Aorta (tissue), 5 donors: ENCODE measurements around the gene AKT1. TPM values are rescaled to one million over a fixed set of nuclear protein-coding genes. Genes with fewer than 3 reads are reported as not detected.

Source experiments
- ATAC-seq: fragments of 200-7000 bp; cut with Tn5 transposase; one replicate; pipeline ENCODE4 v1.9.1; 2022; ENCODE audit warnings: moderate library complexity; ENCODE audit not compliant: low FRiP score
- DNase-seq, 2 donors: peaks; one replicate each; pipeline ENCODE4 v3.0.0-alpha.2; 2020
- H3K27ac ChIP-seq, 2 donors: one replicate each; pipeline ENCODE4 v1.5.1; 2013; ENCODE audit warnings: low read length in 2 of 2, mild to moderate bottlenecking in 2 of 2, moderate library complexity in 2 of 2, control low read depth in 1 of 2, inconsistent platforms in 1 of 2, low read depth in 1 of 2
- H3K27me3 ChIP-seq, 2 donors: one replicate each; pipeline ENCODE4 v1.6.1; 2013; ENCODE audit warnings: control low read depth in 1 of 2, low read length in 1 of 2, mild to moderate bottlenecking in 1 of 2, moderate library complexity in 1 of 2; ENCODE audit not compliant: insufficient read depth in 2 of 2, control insufficient read depth in 1 of 2
- H3K36me3 ChIP-seq, 2 donors: one replicate each; pipeline ENCODE4 v1.6.1; 2013; ENCODE audit warnings: control low read depth in 1 of 2, low read length in 1 of 2, mild to moderate bottlenecking in 1 of 2; ENCODE audit not compliant: insufficient read depth in 2 of 2, control insufficient read depth in 1 of 2
- H3K4me1 ChIP-seq, 2 donors: one replicate each; pipeline ENCODE4 v1.6.1; 2013; ENCODE audit warnings: low read length in 2 of 2, control low read depth in 1 of 2, mild to moderate bottlenecking in 1 of 2, moderate library complexity in 1 of 2; ENCODE audit not compliant: insufficient read depth in 2 of 2, control insufficient read depth in 1 of 2
- H3K4me3 ChIP-seq, 2 donors: one replicate each; pipeline ENCODE4 v1.5.1; 2013; ENCODE audit warnings: low read length in 2 of 2, control low read depth in 1 of 2, mild to moderate bottlenecking in 1 of 2
- H3K9me3 ChIP-seq: one replicate; pipeline ENCODE4 v1.6.1; 2013; ENCODE audit warnings: mild to moderate bottlenecking, low read length; ENCODE audit not compliant: control insufficient read depth
- WGBS, 2 donors: extraction: QIAGEN DNeasy Blood & Tissue Kit; methylation state at CpG; one replicate each; pipeline ENCODE4 v1.1.7; 2013; 5-methylcytosine and 5-hydroxymethylcytosine counted together
- intact Hi-C, 2 donors: fragments of 100-400 bp; cut with DNase I; formaldehyde crosslinking; loops; one replicate each; pipeline versions ENCODE4 v1.14.2 to v1.15.0; 2022
- polyA plus RNA-seq, 2 donors: library from polyadenylated mRNA; stranded (reverse); fragments of 200-250 nt; gene quantifications; one replicate each; pipeline ENCODE4 v1.2.3, GENCODE V29; 2013
- total RNA-seq, 2 donors: library from RNA; stranded (reverse); fragmentation: NEBNext Ultra II Directional; extraction: Animal tissue kit (Norgen Biotek cat#: 25700); gene quantifications; one replicate each; pipeline ENCODE4 v1.2.1, GENCODE V29; 2021
- donor health status: healthy with polysubstance abuse.
- donor health status: Bipolar disorder and iron deficiency.
- donor health status: DM: no; HTN: no; CAD: no.
- donor health status: DM: no; HTN: no; CAD: no.
- donor health status: DM: yes; HTN: yes; CAD: no.

The AKT1 gene
- total and polyA plus RNA-seq, 4 donors: 93.2 to 154 (median 121) TPM

GRCh38 chr14:104810316-104810715, 14.8 kb upstream of the AKT1 start:
- intact Hi-C loops: no loop called here
- ATAC-seq: no peak
- 87 to 92% methylated on average over 11 of the region's 11 CpGs for WGBS, 2 donors

GRCh38 chr14:104808456-104808855, 12.9 kb upstream of the AKT1 start:
- Histone ChIP-seq H3K27ac (no peak overlapping the region), H3K9me3 (no peaks in the 10 kb centered on the region), H3K36me3 (no peaks in the 10 kb centered on the region), H3K27me3 (no peaks in the 10 kb centered on the region), H3K4me3 (no peak overlapping the region), H3K4me1 (no peaks in the 10 kb centered on the region)
- WGBS, 2 donors: 76 to 81% methylated on average over 6 of the region's 6 CpGs
- intact Hi-C loops: no loop called here
- no peak for ATAC-seq
- DNase-seq: no peak

More at GRCh38 chr14:104810316-104810715, 14.8 kb upstream of the AKT1 start:
- no peak overlapping the region for H3K27ac ChIP-seq
- H3K4me3 ChIP-seq: no peak overlapping the region
- H3K36me3 ChIP-seq: no peaks in the 10 kb centered on the region
- no peaks in the 10 kb centered on the region for H3K27me3 ChIP-seq
- H3K9me3 ChIP-seq: no peaks in the 10 kb centered on the region
- H3K4me1 ChIP-seq: no peaks in the 10 kb centered on the region
- DNase-seq: no peak

- Histone ChIP-seq H3K4me3 (no peak overlapping the region), H3K36me3 (no peaks in the 10 kb centered on the region), H3K4me1 (no peaks in the 10 kb centered on the region), H3K9me3 (no peaks in the 10 kb centered on the region), H3K27ac (no peak overlapping the region), H3K27me3 (no peaks in the 10 kb centered on the region)
- intact Hi-C loops: no loop called here
- DNase-seq (no peak), ATAC-seq (no peak)
- 90 to 91% methylated on average over 10 of the region's 10 CpGs for WGBS, 2 donors
These were observed 11.3 kb upstream of the AKT1 start for GRCh38 chr14:104806625-104807465.

- Histone ChIP-seq H3K9me3 (no peaks in the 10 kb centered on the region), H3K27ac (no peak overlapping the region), H3K27me3 (no peaks in the 10 kb centered on the region), H3K4me1 (no peaks in the 10 kb centered on the region), H3K36me3 (no peaks in the 10 kb centered on the region), H3K4me3 (no peak overlapping the region)
- DNase-seq: peak in 1 of 2 donors; percentile 40
- WGBS, 2 donors: 84 to 88% methylated on average over 14 of the region's 14 CpGs
- intact Hi-C loops: no loop called here
- ATAC-seq: no peak
These were observed 10.5 kb upstream of the AKT1 start for GRCh38 chr14:104805941-104806624.

DNA sequence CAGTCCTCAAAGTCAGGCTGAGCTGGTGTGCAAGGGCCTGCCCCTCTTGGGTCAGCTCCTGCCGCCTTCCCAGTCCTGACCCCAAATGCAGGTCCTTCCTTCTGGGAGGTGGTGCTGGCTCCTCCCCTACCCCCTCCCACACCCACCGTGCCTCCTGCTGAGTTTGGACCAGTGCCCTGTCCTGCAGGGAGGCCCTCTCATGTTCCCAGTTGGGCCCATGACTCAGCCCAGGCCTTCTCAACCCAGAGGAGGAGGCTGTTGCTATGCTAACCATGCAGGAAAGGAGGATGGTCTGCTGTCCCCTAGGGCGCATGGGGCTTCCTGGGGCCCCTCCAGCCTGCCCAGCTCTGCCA, 9.8 kb upstream of the AKT1 start:
- H3K27ac ChIP-seq: no peak overlapping the region
- no peaks in the 10 kb centered on the region for H3K4me1 ChIP-seq
- H3K4me3 ChIP-seq: no peak overlapping the region
- ATAC-seq: no peak
- H3K36me3 ChIP-seq: no peaks in the 10 kb centered on the region
- DNase-seq: peak in 1 of 2 donors; percentile 66
- intact Hi-C loops: no loop called here
- WGBS, 2 donors: 49 to 53% methylated on average over 3 of the region's 3 CpGs
- no peaks in the 10 kb centered on the region for H3K9me3 ChIP-seq
- no peaks in the 10 kb centered on the region for H3K27me3 ChIP-seq

DNA sequence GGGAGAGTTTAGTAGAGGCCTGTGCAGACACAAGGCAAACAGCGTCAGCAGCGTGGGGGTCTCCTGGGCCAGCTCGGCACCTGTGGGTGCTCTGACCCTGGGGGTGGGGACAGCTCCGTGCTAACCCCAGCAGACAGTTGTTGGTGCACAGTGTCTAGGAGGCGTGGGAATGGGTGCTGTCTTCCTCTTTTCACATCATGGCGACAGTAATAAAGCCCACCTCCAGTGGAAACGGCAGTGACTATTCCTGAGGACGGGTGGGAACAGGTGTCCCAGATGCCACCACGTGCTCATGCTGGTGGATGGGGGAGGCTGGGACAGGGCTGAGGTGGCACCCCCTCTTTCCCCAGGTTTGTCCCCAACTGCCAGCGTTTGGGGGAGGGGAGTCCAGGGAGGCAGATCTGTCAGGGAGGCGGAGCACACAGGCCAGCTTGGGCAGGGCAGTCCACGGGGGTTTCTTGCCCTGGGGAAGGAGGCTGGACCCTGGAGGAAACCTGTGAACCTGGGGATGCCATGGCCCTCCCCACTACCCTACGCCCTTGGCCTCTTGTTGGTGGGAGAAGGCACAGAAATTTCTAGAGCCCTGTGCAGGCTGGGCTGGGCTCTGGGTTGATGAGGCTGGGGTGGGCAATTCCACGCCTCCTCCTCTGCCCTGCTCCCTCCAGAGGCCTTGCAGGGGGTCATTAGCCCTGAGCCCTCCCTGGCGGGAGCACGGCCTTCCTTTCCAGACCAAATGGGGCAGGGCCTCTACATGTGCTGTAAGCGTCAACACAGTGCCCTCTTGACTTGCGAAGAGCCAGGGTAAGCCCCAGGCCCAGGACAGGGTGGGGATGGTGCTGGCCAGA, 9.2 kb upstream of the AKT1 start:
- WGBS, 2 donors: 86 to 91% methylated on average over 17 to 18 of the region's 18 CpGs
- no peak for ATAC-seq
- H3K36me3 ChIP-seq: no peaks in the 10 kb centered on the region
- intact Hi-C loops: no loop called here
- DNase-seq: no peak
- no peak overlapping the region for H3K4me3 ChIP-seq
- H3K27me3 ChIP-seq: no peaks in the 10 kb centered on the region
- no peaks in the 10 kb centered on the region for H3K9me3 ChIP-seq
- no peaks in the 10 kb centered on the region for H3K4me1 ChIP-seq
- H3K27ac ChIP-seq: no peak overlapping the region

GRCh38 chr14:104803912-104804410, 8.4 kb upstream of the AKT1 start:
- Histone ChIP-seq H3K27me3 (no peaks in the 10 kb centered on the region), H3K4me1 (no peaks in the 10 kb centered on the region), H3K9me3 (no peaks in the 10 kb centered on the region), H3K36me3 (no peaks in the 10 kb centered on the region), H3K27ac (no peak overlapping the region), H3K4me3 (no peak overlapping the region)
- no peak for ATAC-seq
- peak in 1 of 2 donors; percentile 38 for DNase-seq
- WGBS, 2 donors: 79 to 87% methylated on average over 15 of the region's 15 CpGs
- intact Hi-C loops: no loop called here

DNA sequence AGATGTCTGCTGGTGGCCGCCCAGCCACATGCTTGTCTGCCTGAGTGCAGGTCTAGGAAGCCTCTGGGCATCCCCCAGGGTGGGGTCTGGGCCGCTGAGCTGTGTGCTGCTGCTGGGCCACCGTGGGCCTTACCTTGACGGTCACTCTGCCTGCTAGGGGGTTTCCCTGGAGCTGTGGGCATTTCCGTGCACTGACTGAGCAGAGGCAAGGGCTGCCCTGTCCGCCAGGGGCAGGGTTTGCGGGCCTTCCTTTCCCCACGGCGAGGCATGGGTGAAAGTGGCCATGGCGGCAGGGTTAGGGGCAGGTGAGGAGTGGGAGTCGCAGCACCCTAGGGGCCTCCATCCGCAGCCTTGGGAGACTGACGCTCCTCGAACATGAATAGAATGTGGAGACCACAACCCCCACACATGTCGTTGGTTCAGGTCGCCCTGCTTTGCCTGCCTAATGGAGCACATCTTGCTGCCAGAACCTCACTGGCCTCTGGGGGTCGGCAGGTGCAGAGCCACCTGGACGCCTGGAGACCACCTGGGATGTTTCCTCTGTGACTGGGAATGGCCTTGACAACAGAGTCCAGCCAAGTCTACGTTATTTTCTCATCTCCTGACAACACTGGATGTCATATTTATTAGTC, 7.8 kb upstream of the AKT1 start:
- intact Hi-C loops: no loop called here
- H3K9me3 ChIP-seq: no peaks in the 10 kb centered on the region
- H3K27ac ChIP-seq: no peak overlapping the region
- no peaks in the 10 kb centered on the region for H3K27me3 ChIP-seq
- 85 to 91% methylated on average over 19 of the region's 19 CpGs for WGBS, 2 donors
- DNase-seq: peak in 1 of 2 donors; percentile 42
- no peak for ATAC-seq
- no peaks in the 10 kb centered on the region for H3K36me3 ChIP-seq
- H3K4me1 ChIP-seq: no peaks in the 10 kb centered on the region
- no peak overlapping the region for H3K4me3 ChIP-seq
